CD1c-positive myeloid dendritic cell (primary cell): Measurements from ENCODE around the gene CSNK1G1.

Experiments used
- DNase-seq: peaks from one replicate; pipeline ENCODE4 v3.0.0-alpha.2; 2016; ENCODE audit errors: extremely low spot score

The CSNK1G1 gene

DNA sequence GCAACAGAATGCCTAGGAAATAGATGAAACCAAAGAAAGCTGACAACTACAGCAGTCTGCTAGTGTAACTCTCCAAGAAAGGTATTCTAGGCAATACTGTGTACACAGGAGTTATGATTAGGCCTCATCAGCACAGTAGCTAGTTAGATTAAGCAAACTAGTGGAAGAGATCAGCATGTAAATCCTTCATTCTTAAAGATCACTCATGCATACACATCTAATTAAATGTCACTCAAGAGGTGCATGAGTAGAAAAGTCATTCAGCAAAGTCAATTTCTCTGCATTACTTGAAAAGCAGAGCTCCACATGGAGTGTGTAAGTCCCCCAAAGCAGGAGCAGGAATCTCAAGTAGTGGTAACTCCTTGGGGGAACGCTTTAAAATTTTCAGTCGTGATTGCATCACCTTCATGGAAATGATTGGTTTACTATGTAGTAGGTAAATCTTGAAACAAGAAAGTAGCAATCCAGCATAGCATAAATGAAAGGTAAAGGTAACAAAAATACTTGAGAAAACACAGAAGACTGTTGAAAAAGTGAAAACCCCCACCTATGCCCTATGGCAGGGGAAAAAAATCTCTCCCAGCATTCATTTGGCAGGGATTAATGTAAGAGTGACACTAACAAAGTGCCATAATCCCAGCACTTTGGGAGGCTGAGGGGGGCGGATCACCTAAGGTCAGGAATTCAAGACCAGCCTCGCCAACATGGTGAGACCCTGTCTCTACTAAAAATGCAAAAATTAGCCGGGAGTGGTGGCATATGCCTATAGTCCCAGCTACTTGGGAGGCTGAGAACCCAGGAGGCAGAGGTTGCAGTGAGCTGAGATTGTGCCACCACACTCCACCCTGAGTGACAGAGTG is 163.8 kb downstream of the CSNK1G1 start:
- DNase-seq, result no peak

DNA sequence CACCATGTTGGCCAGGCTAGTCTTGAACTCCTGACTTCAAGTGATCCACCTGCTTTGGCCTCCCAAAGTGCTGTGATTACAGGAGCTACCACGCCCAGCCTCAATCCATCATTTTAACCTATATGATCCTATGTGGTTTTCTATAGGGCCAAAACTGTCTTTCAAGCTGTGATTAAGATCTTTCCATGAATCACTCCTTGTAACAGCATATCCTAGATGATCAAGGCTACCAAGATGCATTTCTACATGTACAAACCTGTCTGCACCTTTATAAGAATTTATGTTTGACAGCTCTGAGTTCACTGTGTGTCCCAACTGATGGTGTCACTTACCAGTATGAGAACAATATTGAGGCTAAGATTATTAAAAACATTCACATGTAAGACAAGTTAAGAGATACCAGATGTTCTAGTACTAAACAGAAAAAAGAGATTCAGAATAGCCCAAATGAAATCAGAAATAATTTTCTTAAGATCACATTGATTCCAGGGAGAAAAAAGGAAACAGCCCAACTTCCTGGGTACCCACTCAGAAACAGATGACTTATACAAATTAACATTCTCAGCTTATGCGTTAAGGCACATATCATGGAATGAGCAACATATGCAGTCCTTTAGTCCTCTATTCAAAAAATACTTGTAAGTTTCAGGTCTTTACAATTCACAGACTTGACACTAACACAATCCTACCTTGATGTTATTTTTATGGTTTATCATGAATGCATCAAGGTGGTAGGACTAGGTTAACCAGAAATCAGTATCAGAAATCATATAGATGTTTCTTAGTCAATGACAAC is 168.4 kb downstream of the CSNK1G1 start:
- no peak for DNase-seq

DNA sequence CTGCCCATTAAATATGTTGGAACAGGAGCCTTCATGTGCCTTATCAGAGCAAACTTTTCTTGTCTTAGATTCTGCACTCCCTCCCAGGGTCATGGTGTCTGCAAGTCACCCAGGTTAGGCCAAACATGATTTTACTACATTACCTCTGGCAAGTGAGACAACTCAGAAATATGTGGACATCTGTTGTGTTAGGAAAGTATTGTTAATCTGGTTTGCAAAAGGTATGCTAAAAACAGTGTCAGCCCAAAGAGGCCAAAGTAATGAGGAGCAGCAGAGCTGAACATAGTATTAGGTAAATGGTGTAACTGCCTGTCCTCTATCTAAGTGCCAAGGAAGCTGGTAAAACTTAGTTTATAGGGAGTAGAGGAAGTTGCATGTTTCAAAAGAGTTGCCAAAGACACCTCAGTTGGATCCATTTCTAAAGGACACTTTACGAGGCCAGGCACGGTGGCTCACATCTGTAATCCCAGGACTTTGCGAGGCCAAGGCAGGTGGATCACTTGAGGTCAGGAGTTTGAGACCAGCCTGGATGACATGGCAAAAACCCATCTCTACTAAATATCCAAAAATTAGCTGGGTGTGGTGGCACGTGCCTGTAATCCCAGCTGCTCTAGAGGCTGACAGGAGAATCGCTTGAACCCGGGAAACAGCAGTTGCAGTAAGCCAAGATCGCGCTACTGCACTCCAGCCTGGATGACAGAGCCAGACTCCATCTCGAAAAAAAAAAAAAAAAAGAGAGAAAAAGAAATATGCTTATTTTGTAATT is 170.6 kb downstream of the CSNK1G1 start:
- no peak for DNase-seq

DNA sequence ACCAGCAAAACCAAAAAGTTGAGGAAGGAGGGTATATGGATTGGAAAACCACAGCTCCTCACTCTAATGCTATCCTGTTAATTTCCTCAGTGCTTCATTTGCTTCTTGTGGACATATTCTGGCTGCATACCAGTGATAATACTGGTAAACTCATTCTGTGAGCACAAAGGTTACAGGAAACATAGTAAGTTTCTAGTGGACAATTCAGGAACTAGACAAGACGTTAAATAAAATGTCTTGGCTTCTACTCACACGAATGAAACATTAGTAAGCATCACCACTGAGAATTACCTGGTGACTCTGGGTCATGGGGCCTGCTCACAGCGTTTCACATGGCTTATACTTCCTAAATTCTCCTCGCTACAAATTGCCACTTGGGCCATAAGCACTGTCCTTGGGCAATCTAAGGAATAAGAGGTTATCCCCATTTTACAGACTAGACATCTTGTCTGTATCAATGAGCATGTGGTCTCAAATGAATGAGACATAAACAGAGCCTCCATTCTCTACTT is 173.1 kb downstream of the CSNK1G1 start:
- DNase-seq, result no peak

DNA sequence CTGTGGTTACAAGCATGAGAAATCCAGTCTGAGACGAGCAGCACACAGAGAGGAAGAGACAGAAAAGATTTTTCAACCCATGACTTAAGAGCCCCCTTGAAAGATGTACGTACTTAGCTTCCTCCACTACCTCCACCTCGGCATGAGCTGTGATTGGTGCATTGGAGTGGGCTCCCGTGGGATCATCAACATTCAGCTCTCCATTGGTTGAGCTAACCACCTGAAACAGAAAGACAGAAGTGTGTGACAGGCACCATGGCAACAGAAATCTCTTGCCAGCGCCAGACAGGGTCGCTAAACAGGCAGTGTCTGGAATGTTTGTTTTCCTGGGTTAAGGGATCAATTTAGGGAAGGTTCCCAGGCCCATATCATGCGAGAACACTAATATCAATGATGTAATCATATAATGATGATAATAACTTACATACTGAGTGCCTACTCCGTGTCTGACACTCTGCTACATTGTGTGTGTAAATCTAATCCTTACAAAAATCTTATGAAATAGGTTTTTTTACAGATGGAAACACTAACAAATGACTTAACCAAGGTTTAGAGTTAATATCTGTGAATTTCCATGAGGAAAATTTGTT is 175.6 kb downstream of the CSNK1G1 start:
- no peak for DNase-seq

DNA sequence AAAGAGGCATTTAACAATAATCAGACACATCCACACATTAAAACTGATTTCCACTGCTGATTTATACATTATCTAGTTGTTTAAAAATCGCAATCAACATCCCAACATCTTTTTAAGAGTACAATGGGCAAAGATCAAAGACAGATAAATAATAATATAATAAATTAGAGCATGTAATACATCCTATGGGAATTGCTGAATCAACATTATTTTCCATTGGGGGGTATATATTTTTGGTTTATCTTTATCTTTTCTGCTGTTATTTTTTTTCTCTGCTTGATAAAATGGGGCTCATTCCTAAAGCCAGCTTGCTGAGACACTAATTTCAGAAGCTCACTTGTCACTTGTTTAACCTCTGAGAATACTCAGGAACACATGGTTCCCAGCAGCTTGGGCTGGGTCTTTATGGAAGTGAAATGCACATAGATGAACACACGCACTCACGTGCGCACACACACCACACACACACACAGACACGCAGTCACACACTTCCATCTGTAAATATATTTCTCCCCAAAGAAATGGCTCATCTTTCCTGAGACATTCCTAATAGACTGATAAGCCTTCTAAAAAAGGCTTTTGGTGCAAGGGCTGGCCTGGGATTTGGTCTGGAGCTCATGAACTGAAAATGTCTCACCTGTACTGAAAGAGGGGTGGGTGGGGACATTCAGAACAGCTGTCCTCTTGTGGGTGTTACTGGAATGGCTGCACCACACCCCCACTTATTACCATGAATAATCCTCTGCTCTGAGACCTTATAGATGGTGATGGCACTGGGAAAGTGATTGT is 189.7 kb downstream of the CSNK1G1 start:
- no peak for DNase-seq

DNA sequence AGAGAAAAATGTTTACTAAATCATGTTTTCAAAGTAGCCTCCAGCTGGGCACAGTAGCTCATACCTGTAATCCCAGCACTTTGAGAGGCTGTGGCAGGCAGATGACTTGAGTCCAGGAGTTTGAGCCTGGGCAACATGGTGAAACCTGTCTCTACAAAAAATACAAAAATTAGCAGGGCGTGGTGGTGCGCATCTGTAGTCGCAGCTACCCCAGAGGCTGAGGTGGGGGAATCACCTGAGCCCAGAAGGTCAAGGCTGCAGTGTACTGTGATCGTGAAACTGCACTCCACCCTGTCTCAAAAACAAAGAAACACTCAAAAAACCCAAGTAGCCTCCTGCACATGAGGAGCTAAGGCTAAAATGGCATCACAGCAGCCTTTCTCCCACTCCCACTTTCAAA is 191.5 kb downstream of the CSNK1G1 start:
- DNase-seq, result no peak

DNA sequence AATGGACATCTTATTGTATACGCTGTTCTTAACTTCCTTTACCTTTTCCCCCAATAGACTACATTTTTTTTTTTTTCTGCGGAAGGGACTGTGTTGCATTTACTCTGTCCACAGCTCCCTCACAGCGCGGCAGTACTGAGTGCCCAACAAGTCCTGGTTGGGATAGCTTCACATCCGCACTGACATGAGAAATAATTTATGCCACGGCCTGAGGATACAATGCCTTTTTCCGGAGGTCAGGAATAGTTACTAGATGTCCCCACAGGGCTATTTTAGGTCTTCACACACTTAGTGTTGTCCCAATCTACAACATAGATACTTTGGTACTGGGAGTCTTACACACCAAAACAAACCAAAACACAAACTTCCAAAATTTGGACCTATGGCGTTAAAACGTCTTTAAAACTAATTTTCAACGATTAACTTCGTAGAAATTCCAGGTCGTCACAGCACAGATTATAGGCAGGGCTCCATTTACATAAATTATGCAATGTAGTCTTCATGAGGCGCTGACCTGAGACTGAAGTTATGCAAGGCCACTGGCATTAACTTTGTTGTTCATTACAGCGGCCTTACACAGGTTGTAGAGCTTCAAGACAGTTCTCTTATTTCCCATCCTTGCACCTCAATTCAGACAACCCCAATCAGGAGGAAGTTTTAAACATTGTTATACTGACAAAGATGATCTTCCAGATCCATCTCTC is 192.2 kb downstream of the CSNK1G1 start:
- peak; percentile 42 for DNase-seq

DNA sequence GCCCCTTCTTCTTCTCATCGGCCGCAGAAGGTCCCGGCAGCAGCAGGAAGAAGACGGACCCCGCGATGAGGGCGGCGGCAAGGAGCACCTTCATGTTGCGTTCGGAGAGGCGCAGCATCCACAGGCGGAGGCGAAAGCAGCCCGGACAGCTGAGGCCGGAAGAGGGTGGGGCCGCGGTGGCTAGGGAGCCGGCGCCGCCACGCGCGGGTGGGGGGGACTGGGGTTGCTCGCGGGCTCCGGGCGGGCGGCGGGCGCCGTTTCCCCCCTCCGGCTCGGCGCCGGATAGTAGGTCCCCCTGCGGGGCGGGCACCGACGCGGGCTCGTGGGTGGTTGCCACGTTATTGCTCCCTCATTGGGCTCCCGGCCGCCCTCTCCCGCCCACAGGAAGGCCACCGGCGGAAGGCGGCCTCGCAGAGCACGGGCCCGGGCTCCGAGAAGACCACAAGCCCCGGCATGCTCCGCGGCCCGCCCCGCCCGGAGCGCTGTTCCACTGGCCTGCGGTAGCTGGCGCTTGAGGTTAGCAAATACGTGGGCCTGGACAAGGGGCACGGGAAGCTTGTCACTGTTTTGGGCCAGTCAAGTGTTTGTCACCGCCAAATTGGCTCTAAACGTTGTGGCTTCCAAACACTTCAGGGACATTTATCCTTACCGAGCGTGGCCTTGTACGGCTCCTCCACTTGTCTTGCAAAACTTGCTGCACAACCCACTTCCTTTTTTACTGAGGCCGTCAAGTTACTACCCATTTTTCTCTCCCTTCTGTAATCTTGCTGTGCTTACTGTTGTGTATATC is 192.9 kb downstream of the CSNK1G1 start, which contains the start of gene PPIB:
TSS of gene PPIB (minus strand) at position 154 of the 790 bp plus-strand sequence. CDS start at position 118, 36 bp downstream.
- peak; percentile 98 for DNase-seq

DNA sequence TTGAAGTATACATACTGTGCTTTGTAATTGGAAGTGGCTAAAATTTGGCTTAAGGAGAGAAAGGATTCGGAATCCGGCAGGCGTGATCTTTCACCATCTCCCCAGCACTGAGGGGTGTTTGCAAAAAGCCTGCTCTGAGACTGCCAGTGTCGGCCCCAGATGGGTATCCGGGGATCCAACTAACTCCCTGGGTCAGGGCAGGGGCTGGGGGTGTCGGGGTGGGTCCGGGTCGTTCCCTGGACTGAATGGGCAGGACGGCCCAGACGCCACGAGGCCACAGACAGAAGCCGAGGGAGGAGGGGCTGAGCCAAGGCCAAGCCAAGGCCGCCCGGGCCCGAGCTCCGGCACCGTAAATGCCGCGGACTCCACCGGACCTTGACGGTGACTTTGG is 193.5 kb downstream of the CSNK1G1 start:
- DNase-seq, result no peak

DNA sequence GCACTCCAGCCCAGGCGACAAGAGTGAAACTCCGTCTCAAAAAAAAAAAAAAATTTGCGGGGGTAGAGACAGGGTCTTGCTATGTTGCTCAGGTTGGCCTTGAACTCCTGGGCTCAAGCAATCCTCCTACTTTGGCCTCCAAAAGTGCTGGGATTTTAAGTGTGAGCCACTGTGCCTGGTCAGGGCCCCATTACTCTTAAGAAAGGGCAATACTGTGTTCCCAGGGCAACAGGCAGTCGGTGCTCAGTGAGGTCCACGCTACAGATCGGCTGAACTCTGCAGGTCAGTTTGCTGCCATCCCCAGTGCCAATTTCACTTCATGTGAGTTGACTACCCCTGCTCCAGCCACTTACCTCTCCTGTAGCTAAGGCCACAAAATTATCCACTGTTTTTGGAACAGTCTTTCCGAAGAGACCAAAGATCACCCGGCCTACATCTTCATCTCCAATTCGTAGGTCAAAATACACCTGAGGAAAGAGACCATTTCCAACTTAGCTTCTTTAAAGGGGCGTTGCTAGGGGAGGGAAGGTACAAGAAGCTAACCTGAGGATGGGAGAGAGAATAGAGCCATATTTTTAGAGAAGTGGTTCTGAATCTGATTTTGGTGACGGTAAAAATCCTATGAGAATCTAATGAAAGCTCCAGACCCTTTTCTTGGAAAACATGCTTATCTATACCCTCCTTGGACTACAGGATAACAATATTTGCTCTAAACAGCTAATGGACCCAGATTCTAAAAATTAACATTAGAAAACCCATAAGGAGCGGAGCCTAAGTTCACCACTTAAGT is 194.1 kb downstream of the CSNK1G1 start:
- DNase-seq, result no peak

DNA sequence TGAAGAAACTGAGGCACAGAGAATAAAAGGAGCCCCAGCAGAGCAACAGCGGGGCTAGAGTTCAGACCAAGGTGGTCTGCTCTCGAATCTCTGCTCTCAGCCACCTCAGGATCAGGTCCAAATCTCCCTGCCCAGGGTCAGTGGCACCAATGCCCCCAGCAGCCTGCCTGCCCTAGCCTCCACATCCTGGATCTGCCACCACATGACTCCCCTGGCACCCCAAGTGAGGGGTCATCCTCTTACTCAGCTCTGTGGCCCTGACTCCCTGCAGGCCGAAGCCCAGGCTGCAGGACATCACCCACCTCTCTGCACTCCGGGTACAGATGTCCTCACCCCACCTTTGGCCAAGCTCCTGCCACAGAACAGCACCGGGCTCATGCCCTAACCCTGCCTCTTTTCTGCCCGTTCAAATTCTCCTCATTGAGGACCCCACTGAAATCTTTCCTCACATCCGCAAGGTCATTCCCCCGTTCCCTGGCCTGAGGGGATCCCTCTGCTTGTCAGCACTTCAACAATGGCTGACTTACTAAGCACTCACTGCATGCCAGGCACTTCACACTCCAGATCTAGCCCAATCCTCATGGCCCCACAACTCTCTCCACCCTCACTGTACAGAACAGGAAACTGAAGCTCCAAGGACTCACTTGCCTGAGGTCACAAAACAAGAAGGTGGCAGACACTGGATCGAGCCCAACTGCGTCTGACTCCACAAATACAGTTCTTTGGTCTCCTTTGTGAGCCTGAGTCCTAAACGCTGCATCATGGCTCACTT is 197.4 kb downstream of the CSNK1G1 start:
- no peak for DNase-seq

DNA sequence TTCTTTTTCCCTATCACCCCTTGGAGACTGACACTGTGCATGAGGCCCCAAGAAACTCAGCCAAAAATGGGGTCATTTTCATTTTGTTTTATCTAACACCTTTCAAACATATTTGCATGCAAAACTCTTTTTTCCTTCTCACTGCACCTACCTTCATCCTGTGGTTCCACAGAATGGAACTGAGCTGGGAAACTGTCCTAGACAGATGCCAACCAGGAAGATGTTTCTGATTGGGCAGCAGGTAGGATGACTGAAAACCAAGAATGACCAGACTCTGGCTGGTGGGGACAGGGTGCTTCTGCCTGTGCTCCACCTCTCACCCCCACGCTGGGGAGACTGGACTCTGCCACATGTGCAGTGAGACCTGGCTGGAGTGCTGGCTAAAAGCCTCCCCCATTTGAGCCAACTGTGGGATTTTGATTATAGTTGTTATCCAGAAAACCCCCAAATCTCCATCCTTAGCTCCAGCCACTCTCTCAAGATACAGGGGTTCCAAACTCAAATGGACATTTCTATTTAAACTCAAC is 198.3 kb downstream of the CSNK1G1 start:
- DNase-seq, result no peak

DNA sequence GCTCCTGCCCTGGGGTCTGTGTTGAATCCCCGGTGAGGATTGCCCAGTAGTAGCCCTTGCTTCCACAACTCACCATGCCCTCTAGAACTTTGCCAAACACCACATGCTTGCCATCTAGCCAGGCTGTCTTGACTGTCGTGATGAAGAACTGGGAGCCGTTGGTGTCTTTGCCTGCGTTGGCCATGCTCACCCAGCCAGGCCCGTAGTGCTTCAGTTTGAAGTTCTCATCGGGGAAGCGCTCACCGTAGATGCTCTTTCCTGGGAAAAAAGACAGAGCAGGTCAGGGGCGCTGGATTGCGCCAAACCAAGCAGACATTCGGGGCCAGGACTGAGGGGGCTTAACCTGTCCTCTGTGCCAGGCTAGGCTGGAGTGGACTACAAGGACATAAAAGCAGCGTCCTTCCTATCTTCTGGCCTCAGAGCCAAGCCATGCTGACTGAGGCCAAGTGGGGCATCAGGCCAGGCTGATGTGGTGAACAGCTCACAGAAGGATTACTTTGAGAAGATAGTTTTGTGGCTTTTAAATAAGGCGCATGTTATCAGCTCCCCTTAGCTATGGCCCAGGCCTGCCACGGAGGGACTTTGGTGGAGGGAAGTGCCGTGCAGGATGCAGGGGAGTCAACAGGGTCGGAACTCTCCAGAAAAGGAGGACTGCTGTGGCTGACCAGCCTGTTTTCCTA is 199.2 kb downstream of the CSNK1G1 start:
- no peak for DNase-seq

DNA sequence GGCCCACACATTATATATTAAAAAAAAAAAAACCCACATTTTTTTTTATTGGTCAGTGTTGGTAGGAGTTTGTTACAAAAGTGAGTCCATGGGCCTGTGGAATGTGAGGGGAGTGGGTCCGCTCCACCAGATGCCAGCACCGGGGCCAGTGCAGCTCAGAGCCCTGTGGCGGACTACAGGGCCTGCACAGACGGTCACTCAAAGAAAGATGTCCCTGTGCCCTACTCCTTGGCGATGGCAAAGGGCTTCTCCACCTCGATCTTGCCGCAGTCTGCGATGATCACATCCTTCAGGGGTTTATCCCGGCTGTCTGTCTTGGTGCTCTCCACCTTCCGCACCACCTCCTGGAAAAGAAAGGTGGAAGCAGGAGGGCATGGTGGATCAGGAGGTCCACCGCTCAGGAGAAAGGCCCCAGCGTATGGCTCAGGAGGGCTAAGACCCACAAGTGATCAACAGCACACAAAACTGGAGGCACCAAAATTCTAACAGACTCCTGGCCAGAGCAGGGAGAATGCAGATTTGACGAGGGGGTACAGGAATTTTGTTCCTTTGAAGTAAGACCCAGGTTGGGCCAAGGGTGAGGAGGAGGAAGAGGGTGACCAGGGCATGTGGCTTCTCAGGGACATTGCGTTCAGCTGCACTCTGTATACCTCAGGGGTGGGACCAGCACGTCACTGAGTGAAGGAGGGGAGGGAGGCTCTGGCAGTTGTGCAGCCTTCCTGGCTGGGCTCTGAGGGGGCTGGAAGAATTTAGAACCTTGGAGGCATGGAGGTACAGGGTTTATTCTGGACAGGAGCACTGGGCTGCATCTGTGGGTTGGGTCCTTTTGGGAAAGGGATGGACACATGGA is 199.9 kb downstream of the CSNK1G1 start:
- DNase-seq, result no peak
